ENCODE data around the gene RPL39. TPM values are rescaled to one million over a fixed set of nuclear protein-coding genes. Genes with fewer than 3 reads are reported as not detected.

Gene RPL39
- total RNA-seq = 2,126 TPM

DNA sequence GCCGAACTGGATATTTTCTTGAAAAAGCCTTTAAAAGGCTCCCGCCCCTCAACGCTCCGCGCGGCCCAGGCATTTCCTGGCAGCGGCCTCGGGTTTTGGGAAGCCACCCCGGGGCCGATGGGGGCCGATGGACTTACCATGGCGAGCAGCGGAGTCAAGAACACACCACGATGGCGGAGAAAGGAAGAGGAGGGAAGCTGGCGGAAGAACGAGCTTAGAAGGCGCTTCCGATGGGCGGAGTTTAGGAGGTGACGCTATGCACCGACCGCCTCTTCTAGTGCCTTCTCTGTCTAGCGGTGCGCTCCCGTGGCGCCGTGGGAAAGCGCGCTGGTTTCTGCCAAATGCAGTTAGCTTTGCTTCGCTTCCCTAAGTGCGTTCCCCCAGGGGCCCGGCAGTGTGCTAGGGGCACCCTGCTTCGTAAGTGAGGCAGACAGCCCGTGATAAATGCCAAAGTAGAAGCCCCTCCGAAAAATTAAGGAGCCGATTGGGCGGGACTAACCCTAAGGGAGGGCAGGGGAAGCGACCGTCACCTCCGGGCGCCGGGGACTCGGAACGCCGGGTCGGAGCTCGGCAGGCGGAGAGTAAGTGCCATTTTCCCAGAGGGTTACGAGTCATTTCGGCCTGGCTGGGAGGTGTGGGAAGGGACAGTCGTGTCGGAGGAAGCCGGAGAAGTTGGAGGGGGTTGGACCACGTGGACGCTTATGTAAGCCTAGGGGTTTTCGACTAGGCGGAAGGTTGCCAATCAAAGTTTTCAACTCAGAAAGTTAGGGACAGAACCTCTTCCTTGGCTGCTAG is at the start of gene RPL39:
RPL39 (minus strand) TSS at position 194 of the 795 bp plus-strand sequence; CDS start at position 140, 54 bp downstream.

DNA sequence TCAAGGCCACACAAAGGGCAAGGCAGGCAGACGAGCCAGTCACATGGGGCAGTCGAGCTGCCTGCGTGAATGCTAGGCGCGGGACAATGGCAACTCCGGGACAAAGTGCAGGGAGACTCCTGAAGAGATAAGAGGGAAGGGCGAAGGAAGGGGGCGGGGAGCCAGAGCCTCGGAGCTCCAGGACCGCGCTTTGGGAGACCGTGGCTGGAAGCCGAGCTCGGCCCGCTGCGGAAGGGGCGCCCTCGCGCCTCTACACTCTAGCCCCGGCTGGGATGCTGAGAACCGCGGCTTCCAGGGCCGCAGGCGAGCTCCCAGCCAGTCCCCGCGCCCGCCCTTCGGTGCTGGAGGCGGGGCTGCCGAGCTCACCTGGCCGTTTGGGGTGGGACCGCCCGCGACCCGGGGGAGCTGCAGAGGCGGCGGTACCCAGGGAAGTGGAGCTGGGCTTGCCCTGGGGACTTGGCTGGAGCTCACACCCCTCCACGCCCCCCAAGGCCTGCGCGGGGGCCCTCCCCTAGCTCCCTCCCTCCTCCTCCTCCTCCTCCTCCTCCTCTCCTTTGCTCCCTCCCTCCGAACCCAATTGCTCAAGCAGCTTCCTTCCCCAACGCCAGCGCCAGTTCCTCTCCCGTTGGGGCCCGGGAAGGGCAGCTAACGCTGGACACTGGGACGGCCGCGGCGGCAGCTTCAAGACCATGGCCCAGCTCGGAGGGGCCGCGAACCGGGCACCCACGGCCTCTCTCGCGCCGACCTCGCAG is 33.3 kb downstream of the RPL39 start, which contains the start of gene SOWAHD:
SOWAHD (plus strand) TSS at position 610 of the 752 bp plus-strand sequence; CDS start at position 690, 80 bp downstream.

Other genes with a start within 250 kb of the RPL39 start
- 50.4 TPM for gene STEEP1, start 226.2 kb downstream of the RPL39 start, total RNA-seq
- gene UBE2A, start 217.1 kb downstream of the RPL39 start, total RNA-seq = 50.6 TPM
- gene NKRF, start 185.2 kb downstream of the RPL39 start, total RNA-seq = 16.1 TPM
- 53.4 TPM for gene SEPTIN6, start 98.5 kb downstream of the RPL39 start, total RNA-seq
- 0.49 TPM for gene SOWAHD, start 33.0 kb downstream of the RPL39 start, total RNA-seq
- 6.5 TPM for gene UPF3B, start 61.3 kb upstream of the RPL39 start, total RNA-seq
- 15.6 TPM for gene RNF113A, start 80.1 kb upstream of the RPL39 start, total RNA-seq
- gene NDUFA1, start 80.2 kb upstream of the RPL39 start, total RNA-seq = 22.3 TPM
- not detected for gene AKAP14, start 104.3 kb upstream of the RPL39 start, total RNA-seq
- 11.0 TPM for gene NKAP, start 152.1 kb upstream of the RPL39 start, total RNA-seq